Head of caudate nucleus (tissue), 42 donors: ENCODE results near the gene ZDHHC19.
"Not testable (repeated sequence)": the region's sequence is repeated elsewhere in the genome, so short reads cannot be mapped to it uniquely, and the experiment has no call there.

Source experiments
- DNase-seq, 42 donors: peaks; one replicate each; pipeline versions ENCODE4 v3.0.0 to v3.0.0-alpha.2; 2020 to 2021; ENCODE audit warnings: mixed read lengths in 7 of 42
- intact Hi-C: fragments of 100-400 bp; cut with DNase I; formaldehyde crosslinking; loops from one replicate; pipeline ENCODE4 v1.15.0; 2022

Gene ZDHHC19

GRCh38 chr3:196165006-196165575, 46.1 kb downstream of the ZDHHC19 start:
- intact Hi-C loops, DNase-seq: not testable (repeated sequence)

GRCh38 chr3:196164576-196164975, 46.6 kb downstream of the ZDHHC19 start:
- no peak for DNase-seq
- intact Hi-C loops = no loop called here

GRCh38 chr3:196163666-196164493, 47.3 kb downstream of the ZDHHC19 start:
- intact Hi-C loops = no loop called here
- DNase-seq = peak in 3 of 42 donors; percentile 10 to 46 (median 23)

- intact Hi-C loops = no loop called here
- DNase-seq = no peak
Measured at GRCh38 chr3:196163212-196163611, 48.0 kb downstream of the ZDHHC19 start.

- no peak for DNase-seq
- intact Hi-C loops = no loop called here
Measured at GRCh38 chr3:196162679-196163078, 48.5 kb downstream of the ZDHHC19 start.

- peak in 22 of 42 donors; percentile 9 to 54 (median 32) for DNase-seq
- intact Hi-C loops = no loop called here
Measured at GRCh38 chr3:196159952-196160804, 51.0 kb downstream of the ZDHHC19 start.

- intact Hi-C loops = no loop called here
- DNase-seq = no peak
Measured at GRCh38 chr3:196159526-196159925, 51.7 kb downstream of the ZDHHC19 start.

- intact Hi-C loops = no loop called here
- no peak for DNase-seq
Measured at GRCh38 chr3:196156160-196156559, 55.0 kb downstream of the ZDHHC19 start.

GRCh38 chr3:196150481-196150880, 60.7 kb downstream of the ZDHHC19 start:
- DNase-seq = no peak
- intact Hi-C loops = no loop called here

GRCh38 chr3:196149831-196150301, 61.3 kb downstream of the ZDHHC19 start:
- intact Hi-C loops = no loop called here
- no peak for DNase-seq

GRCh38 chr3:196149375-196149774, 61.8 kb downstream of the ZDHHC19 start:
- DNase-seq = no peak
- intact Hi-C loops = no loop called here
